Urinary bladder (tissue), 4 donors: Measurements from ENCODE around the gene BTK. TPM values are rescaled to one million over a fixed set of nuclear protein-coding genes. Genes with fewer than 3 reads are reported as not detected.
"Not testable (repeated sequence)": the region's sequence is repeated elsewhere in the genome, so short reads cannot be mapped to it uniquely, and the experiment has no call there.

ENCODE experiments used
- DNase-seq: peaks from one replicate; pipeline ENCODE4 v3.0.0-alpha.2; 2015; ENCODE audit errors: extremely low spot score
- H3K27ac ChIP-seq: one replicate; pipeline ENCODE4 v1.5.1; 2013; ENCODE audit warnings: low read depth, mild to moderate bottlenecking, moderate library complexity
- H3K36me3 ChIP-seq: one replicate; pipeline ENCODE4 v1.6.1; 2013; ENCODE audit warnings: mild to moderate bottlenecking, moderate library complexity; ENCODE audit not compliant: insufficient read depth
- H3K4me1 ChIP-seq: one replicate; pipeline ENCODE4 v1.6.1; 2013; ENCODE audit warnings: mild to moderate bottlenecking, moderate library complexity; ENCODE audit not compliant: insufficient read depth
- H3K4me3 ChIP-seq: one replicate; pipeline ENCODE4 v1.5.1; 2013; ENCODE audit warnings: low read depth, low read length
- WGBS: extraction: QIAGEN DNeasy Blood & Tissue Kit; methylation state at CpG from one replicate; pipeline ENCODE4 v1.1.7; 2013; 5-methylcytosine and 5-hydroxymethylcytosine counted together
- polyA plus RNA-seq: library from polyadenylated mRNA; stranded (reverse); fragments of 200-250 nt; gene quantifications from one replicate; pipeline ENCODE4 v1.2.3, GENCODE V29; 2013
- small RNA-seq: library from RNA; depleted of rRNA; stranded (forward); fragments of <200 nt; gene quantifications from one replicate; pipeline ENCODE3, GENCODE V24; 2014
- total RNA-seq: library from RNA; depleted of rRNA; stranded (reverse); fragments of >200 nt; gene quantifications from one replicate; pipeline ENCODE4 v1.2.3, GENCODE V29; 2014
- donor health status: healthy with polysubstance abuse.
- donor health status: healthy.

Gene BTK
- total and polyA plus RNA-seq, 2 donors = 3.9 to 7.6 TPM

DNA sequence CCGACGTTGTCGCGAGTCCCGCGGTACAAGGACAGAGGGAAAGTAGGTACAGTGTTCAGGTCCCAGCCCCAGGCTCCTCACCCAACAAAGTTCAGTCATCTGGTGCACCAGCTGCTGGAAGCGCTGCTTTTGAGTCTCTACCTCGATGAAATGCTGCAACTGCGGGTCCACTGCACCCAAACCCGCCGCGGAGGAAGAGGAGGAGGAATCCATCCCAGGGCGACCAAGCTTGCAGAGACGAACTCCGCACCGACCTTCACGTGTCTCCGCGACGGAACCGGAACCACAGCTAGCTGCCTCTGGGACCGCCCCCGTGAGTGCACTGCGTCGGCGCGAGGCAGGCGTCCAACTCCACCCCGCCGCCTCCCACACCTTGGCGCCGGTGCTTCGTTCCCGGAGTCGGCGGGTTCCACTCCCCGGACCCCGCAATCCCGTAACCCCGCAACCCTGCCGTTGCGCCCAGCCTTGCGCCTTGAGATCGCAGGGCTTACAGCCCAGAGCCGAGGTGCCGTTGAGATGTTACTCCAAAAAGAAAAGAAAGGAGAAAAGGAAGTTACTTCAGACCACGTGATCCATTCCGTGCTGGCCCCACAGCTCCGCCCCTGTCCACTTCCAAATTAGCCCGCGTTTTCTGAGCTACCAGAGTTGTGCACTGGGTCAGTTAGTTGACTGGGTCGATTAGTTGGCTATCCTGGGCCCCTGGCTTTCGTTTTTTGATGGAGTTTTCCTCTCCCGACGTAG, 37.4 kb downstream of the BTK start, which contains the start of gene TIMM8A:
TIMM8A (minus strand) TSS at position 291 of the 741 bp plus-strand sequence; CDS start at position 213, 78 bp downstream.
- Histone ChIP-seq H3K4me3 (peak within 1 kb of the TSS; percentile 64), H3K4me1 (no peaks in the 10 kb centered on the region), H3K27ac (peak within 1 kb of the TSS; percentile 90), H3K36me3 (no peaks in the 10 kb centered on the region)
- under 1% methylated on average over 55 of the region's 55 CpGs for WGBS
- peak; percentile 26 for DNase-seq

DNA sequence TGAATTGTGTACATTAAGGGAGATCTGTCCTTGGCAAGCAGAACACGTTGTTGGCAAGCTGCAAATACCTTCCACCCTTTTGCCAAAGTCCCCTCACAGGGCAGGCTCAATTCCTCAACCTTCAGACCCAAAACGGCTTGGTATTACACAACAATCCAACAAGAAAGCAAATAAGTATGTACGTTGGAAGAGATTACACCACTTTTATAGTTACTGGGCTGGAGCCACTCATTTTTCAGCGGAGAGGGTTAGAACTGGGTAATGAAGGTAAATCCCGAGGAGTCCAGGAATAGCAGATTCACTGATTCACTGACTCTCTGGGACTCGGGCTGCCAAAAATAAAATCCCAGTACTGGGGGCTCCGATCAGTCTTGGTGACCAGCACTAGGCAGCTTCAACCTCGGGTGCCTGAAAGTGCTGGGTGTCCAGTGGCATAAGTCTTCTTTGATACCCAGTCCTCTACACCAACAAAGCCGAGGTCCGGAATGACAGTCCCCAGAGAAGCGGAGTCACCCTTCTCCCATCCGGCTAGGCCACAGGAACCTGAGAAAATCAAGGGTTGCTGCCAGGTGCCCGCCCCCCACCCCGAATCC, 38.0 kb downstream of the BTK start:
- under 1% methylated on average over 14 of the region's 14 CpGs for WGBS
- no peaks in the 10 kb centered on the region for H3K36me3 ChIP-seq
- H3K4me1 ChIP-seq = no peaks in the 10 kb centered on the region
- peak overlapping the region; percentile 18 for H3K27ac ChIP-seq
- no peak for DNase-seq
- H3K4me3 ChIP-seq = peak overlapping the region; percentile 64

DNA sequence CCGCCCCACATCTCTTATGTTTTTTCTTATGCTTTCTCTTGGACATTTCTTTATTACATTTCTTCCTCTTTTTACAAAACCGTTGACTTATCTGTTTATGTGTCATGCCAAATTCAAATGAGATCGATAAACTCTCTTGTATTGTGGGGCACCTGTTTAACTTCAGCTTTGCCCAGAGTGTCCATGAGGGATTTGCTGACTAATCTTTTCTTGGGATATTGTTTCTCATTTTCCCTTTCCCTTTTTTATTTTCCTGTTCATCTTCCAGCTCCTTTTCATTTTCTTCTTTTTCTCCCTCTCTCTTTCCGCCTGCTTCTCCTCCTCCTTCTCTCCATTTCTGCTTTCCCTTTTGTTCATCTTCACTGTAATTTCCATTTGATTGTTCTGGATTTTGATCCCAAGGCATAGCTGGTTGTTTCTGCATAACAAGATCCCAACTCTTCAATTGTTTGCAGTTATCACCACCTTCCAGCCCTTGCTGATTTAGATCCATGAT, 48.2 kb downstream of the BTK start:
- Histone ChIP-seq H3K36me3 (no peaks in the 10 kb centered on the region), H3K4me3 (no peak overlapping the region), H3K4me1 (no peaks in the 10 kb centered on the region), H3K27ac (no peak overlapping the region)
- 85% methylated on average over 4 of the region's 4 CpGs for WGBS
- DNase-seq = no peak

DNA sequence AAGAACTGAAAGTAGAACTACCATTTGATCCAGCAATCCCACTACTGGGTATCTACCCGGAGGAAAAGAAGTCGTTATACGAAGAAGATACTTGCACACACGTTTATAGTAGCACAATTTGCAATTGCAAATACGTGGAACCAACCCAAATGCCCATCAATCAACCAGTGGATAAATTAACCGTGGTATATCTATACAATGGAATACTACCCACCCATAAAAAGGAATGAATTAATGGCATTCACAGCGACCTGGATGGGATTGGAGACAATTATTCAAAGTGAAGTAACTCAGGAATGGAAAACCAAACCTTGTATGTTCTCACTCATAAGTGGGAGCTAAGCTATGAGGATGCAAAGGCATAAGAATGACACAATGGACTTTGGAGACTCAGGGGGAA, 51.7 kb downstream of the BTK start:
- not testable (repeated sequence) for H3K4me1 ChIP-seq, H3K4me3 ChIP-seq, H3K36me3 ChIP-seq, DNase-seq, H3K27ac ChIP-seq
- WGBS = 83% methylated on average over 7 of the region's 7 CpGs

DNA sequence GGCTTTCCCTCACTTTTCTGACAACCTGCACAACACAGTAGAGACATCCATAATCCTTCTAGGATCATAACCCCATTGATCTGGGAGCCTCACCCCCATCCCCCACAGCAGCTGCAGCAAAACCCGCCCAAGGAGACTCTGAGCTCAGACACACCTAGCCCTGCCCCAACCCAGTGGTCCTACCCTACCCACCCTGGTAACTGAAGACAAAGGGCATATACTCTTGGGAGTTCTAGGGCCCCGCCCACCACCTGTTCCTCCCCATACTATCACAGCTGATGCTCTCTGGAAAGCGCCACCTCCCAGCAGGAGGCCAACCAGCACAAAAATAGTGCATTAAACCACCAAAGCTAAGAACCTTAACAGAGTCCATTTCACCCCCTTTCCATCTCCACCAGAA, 59.4 kb downstream of the BTK start:
- H3K4me1 ChIP-seq, H3K27ac ChIP-seq, H3K36me3 ChIP-seq, DNase-seq, H3K4me3 ChIP-seq: not testable (repeated sequence)
- WGBS = 88% methylated on average over 3 of the region's 3 CpGs

DNA sequence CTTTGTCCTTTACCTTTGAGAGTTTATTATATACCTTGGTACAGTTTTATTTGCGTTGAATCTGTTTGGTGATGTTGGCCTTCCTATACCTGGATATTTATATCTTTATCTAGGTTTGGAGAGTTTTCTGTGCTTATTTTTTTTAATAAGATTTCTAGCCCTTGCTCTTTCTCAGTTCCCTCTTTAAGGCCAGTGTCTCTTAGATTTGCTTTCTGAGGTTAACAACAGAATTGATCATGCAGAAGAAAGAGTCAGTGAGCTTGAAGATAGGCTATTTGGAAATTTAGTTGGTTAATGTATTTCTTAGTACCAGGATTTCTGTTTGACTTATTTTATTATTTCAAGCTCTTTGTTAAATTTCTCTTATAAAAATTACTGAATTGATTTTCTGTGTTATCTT, 82.2 kb downstream of the BTK start:
- Histone ChIP-seq H3K27ac (no peak overlapping the region), H3K4me1 (no peaks in the 10 kb centered on the region), H3K36me3 (no peaks in the 10 kb centered on the region), H3K4me3 (no peak overlapping the region)
- 97% methylated on average over 1 of the region's 1 CpG for WGBS
- DNase-seq = no peak

Small RNA genes within 50 kb of the gene (small RNA-seq; reads per million reads assigned to genes)
- not detected for gene RNU6-934P

Other genes with a start within 250 kb of the BTK start
- gene DRP2, start 166.4 kb downstream of the BTK start, total RNA-seq = 2.7 TPM
- 0.75 TPM for gene DRP2, start 166.4 kb downstream of the BTK start, polyA plus RNA-seq
- 0.26 TPM for gene TAF7L, start 94.9 kb downstream of the BTK start, total RNA-seq
- 0.13 TPM for gene TAF7L, start 94.9 kb downstream of the BTK start, polyA plus RNA-seq
- gene TIMM8A, start 37.4 kb downstream of the BTK start, total RNA-seq = 4.6 TPM
- 6.2 TPM for gene TIMM8A, start 37.4 kb downstream of the BTK start, polyA plus RNA-seq
- gene RPL36A, start 4.8 kb upstream of the BTK start, total RNA-seq = 808 TPM
- gene RPL36A, start 4.8 kb upstream of the BTK start, polyA plus RNA-seq = 1,560 TPM
- gene GLA, start 21.7 kb upstream of the BTK start, total RNA-seq = 21.3 TPM
- gene GLA, start 21.7 kb upstream of the BTK start, polyA plus RNA-seq = 21.3 TPM
- gene HNRNPH2, start 22.0 kb upstream of the BTK start, total RNA-seq = 60.4 TPM
- 86.2 TPM for gene HNRNPH2, start 22.0 kb upstream of the BTK start, polyA plus RNA-seq
- 28.0 TPM for gene ARMCX4, start 99.3 kb upstream of the BTK start, total RNA-seq
- 11.5 TPM for gene ARMCX4, start 99.3 kb upstream of the BTK start, polyA plus RNA-seq
- 71.3 TPM for gene ARMCX1, start 164.4 kb upstream of the BTK start, total RNA-seq
- 33.8 TPM for gene ARMCX1, start 164.4 kb upstream of the BTK start, polyA plus RNA-seq
- gene ARMCX6, start 231.8 kb upstream of the BTK start, total RNA-seq = 37.5 TPM
- 35.1 TPM for gene ARMCX6, start 231.8 kb upstream of the BTK start, polyA plus RNA-seq
- gene ARMCX3, start 237.0 kb upstream of the BTK start, total RNA-seq = 111 TPM
- gene ARMCX3, start 237.0 kb upstream of the BTK start, polyA plus RNA-seq = 54.0 TPM